Measurements from ENCODE around the gene CCSER1. TPM values are rescaled to one million over a fixed set of nuclear protein-coding genes. Genes with fewer than 3 reads are reported as not detected.

The CCSER1 gene
- total and polyA plus RNA-seq, 2 of the 8 experiments (the other 6 are each of a cell fraction or from before 2014, with no cell fraction given) = 0.26 to 0.84 TPM

DNA sequence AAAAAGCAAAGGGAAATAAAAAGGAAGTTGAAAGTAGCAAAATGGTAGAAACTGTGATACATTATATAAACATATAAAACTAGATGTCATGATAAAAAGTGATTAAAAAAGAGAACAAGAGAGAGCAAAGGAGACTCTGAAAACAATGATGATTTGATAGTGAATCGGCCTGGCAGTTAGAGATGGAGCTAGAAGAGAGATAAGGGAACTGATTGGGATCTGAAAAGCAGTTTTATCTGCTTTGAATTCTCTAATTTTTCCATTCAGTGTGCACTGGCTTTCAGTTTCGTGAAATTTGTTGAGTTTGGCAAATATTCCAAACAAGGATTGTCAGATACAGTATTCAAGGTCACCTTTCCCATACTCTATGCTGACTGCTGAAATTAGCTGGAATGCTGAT is 21.9 kb upstream of the CCSER1 start:
- H2BK15ac ChIP-seq (ENCODE audit: low read length) = no peak overlapping the region
- H3K4ac ChIP-seq (replicated peaks; ENCODE audit: insufficient read length, low read depth, low read length) = no peak overlapping the region
- H3K14ac ChIP-seq (ENCODE audit: insufficient read length) = no peak overlapping the region
- no peak overlapping the region for H3K9ac ChIP-seq (replicated peaks in 1 of 4; ENCODE audit: extremely low read depth in 1 of 4, low read depth in 3 of 4, low read length in 3 of 4)
- H4K20me1 ChIP-seq (replicated peaks in 1 of 2; ENCODE audit: control insufficient read depth in 1 of 2, insufficient read depth in 2 of 2, low read length in 2 of 2) = no peaks in the 10 kb centered on the region
- H3K4me1 ChIP-seq (replicated peaks in 1 of 4; ENCODE audit: control insufficient read depth in 3 of 4, insufficient read depth in 4 of 4, low read length in 3 of 4) = no peaks in the 10 kb centered on the region; a peak in 1 of 7 replicates
- H4K5ac ChIP-seq (ENCODE audit: insufficient read length, low read depth, low read length) = no peak overlapping the region
- no peak overlapping the region for H3K4me2 ChIP-seq (ENCODE audit: insufficient read depth in 1 of 2, low read depth in 2 of 2, low read length in 2 of 2)
- no peaks in the 10 kb centered on the region for H3K27me3 ChIP-seq (replicated peaks in 1 of 4; ENCODE audit: control insufficient read depth in 3 of 4, extremely low read depth in 1 of 4, insufficient read depth in 3 of 4, low read length in 3 of 4)
- no peak overlapping the region for H2BK120ac ChIP-seq (replicated peaks; ENCODE audit: low read depth, low read length)
- H2BK5ac ChIP-seq (ENCODE audit: low read depth, low read length) = no peak overlapping the region
- no peak overlapping the region for H2BK12ac ChIP-seq (ENCODE audit: low read depth, low read length)
- no peak for FAIRE-seq
- H4K8ac ChIP-seq (ENCODE audit: extremely low read depth, insufficient read depth, low read length) = no peak overlapping the region
- no peaks in the 10 kb centered on the region for H3K79me1 ChIP-seq (ENCODE audit: low read depth, low read length)
- 88% methylated on average over 2 of the region's 2 CpGs; no CpG with 5 or more reads in 1 of the 2 experiments for WGBS, 2 experiments (ENCODE audit: extremely low coverage in 1 of 2, insufficient coverage in 1 of 2, insufficient read length in 1 of 2, insufficient replicate concordance in 2 of 2, low coverage in 1 of 2, low lambda C conversion rate in 2 of 2, missing lambda C conversion rate in 1 of 2)
- H3K23me2 ChIP-seq (ENCODE audit: low read depth, low read length) = no peaks in the 10 kb centered on the region
- H3K9me3 ChIP-seq (ENCODE audit: insufficient read depth in 2 of 2, low read depth in 1 of 2, low read length in 1 of 2) = no peaks in the 10 kb centered on the region
- H2BK20ac ChIP-seq (ENCODE audit: low read length) = no peak overlapping the region
- no peak overlapping the region for H3K27ac ChIP-seq (ENCODE audit: low read depth, low read length)
- DNase-seq (ENCODE audit: low read depth in 1 of 2, low spot score in 2 of 2) = no peak
- H3K56ac ChIP-seq (replicated peaks; ENCODE audit: insufficient read length, low read depth, low read length) = no peak overlapping the region
- no peaks in the 10 kb centered on the region for H3K79me2 ChIP-seq (ENCODE audit: control insufficient read depth in 1 of 2, insufficient read depth in 2 of 2, low read length in 2 of 2)
- ChIA-PET POLR2A (ENCODE audit: partially characterized antibody) (no interaction called here), CTCF (ENCODE audit: partially characterized antibody) (no interaction called here)
- TF ChIP-seq BCL11A (IDR thresholded peaks at IDR 0.05; ENCODE audit: low read depth in 2 of 2, low read length in 2 of 2) (no peak), NRF1 (IDR thresholded peaks at IDR 0.05; ENCODE audit: low read depth, low read length) (no peak), CREB1 (IDR thresholded peaks at IDR 0.05) (no peak)
- no peak overlapping the region for H2AK5ac ChIP-seq (ENCODE audit: low read depth, low read length)
- H3K36me3 ChIP-seq (ENCODE audit: control insufficient read depth in 2 of 4, insufficient read depth in 4 of 4, low read length in 3 of 4) = no peaks in the 10 kb centered on the region
- H4K91ac ChIP-seq (replicated peaks; ENCODE audit: insufficient read length, low read length) = no peak overlapping the region
- H3K18ac ChIP-seq (ENCODE audit: extremely low read depth, low read length) = no peak overlapping the region
- no peak overlapping the region for H3K23ac ChIP-seq (ENCODE audit: insufficient read length)
- H2AFZ ChIP-seq (ENCODE audit: low read length) = no peak overlapping the region
- no peak overlapping the region for H3K4me3 ChIP-seq (ENCODE audit: extremely low read depth in 1 of 4, insufficient read depth in 2 of 4, low read depth in 3 of 4, low read length in 4 of 4)
